GM12865 (cell line): ENCODE measurements around the gene RAP2C.

Experiments
- DNase-seq: peaks from one replicate; pipeline ENCODE4 v3.0.0; 2010; ENCODE audit warnings: low read depth
- H3K4me3 ChIP-seq: 2 replicates; pipeline ENCODE4 v1.5.1; 2011; ENCODE audit warnings: mild to moderate bottlenecking, low read depth, low read length, control low read depth
- CTCF ChIP-seq: IDR thresholded peaks from 2 replicates; pipeline ENCODE4 v1.5.1; 2011; ENCODE audit warnings: low read length, control low read depth, low read depth, inconsistent platforms; ENCODE audit not compliant: insufficient read depth; ENCODE audit errors: missing control alignments

RAP2C gene

GRCh38 chrX:132184871-132185270 lies 34.4 kb downstream of the RAP2C start:
- no peak for DNase-seq
- no peak for TF ChIP-seq CTCF
- no peak overlapping the region for H3K4me3 ChIP-seq

- H3K4me3 ChIP-seq, result no peak overlapping the region
- DNase-seq, result no peak
- TF ChIP-seq CTCF, result no peak
Measured at GRCh38 chrX:132181364-132181763, 37.9 kb downstream of the RAP2C start.

- DNase-seq, result no peak
- no peak overlapping the region for H3K4me3 ChIP-seq
- no peak for TF ChIP-seq CTCF
Measured at GRCh38 chrX:132180929-132181328, 38.3 kb downstream of the RAP2C start.

- DNase-seq, result no peak
- no peak overlapping the region for H3K4me3 ChIP-seq
- TF ChIP-seq CTCF, result no peak
Measured at GRCh38 chrX:132173647-132174046, 45.6 kb downstream of the RAP2C start.

GRCh38 chrX:132171881-132172280 lies 47.4 kb downstream of the RAP2C start:
- DNase-seq, result no peak
- no peak for TF ChIP-seq CTCF

GRCh38 chrX:132171478-132171877 lies 47.8 kb downstream of the RAP2C start:
- TF ChIP-seq CTCF, result no peak
- peak; percentile 1 for DNase-seq
- no peak overlapping the region for H3K4me3 ChIP-seq

More at GRCh38 chrX:132171881-132172280, 47.4 kb downstream of the RAP2C start:
- H3K4me3 ChIP-seq, result no peak overlapping the region

- H3K4me3 ChIP-seq, result no peak overlapping the region
- TF ChIP-seq CTCF, result no peak
- no peak for DNase-seq
Measured at GRCh38 chrX:132169554-132169953, 49.7 kb downstream of the RAP2C start.
